A549 (cell line): ENCODE results near the gene MANSC4. TPM values are rescaled to one million over a fixed set of nuclear protein-coding genes. Genes with fewer than 3 reads are reported as not detected.
A peak's percentile ranks its signal among the peaks of the same experiment; 100 is the strongest.

Experiments used
- ATAC-seq, 2 experiments: fragments of 200-7000 bp in 1 of 2; fragments of >200 bp in 1 of 2; cut with Nextera tagmentation in 1 of 2; cut with Tn5 transposase in 1 of 2; 3 replicates each; pipeline versions ENCODE4 v1.8.0 to v1.9.1; 2018 to 2020; ENCODE audit warnings: mild to moderate bottlenecking in 1 of 2, moderate library complexity in 1 of 2
- CTCF ChIA-PET: fragments of 300-600 bp; sonication (Branson Sonifier 250); formaldehyde crosslinking; extraction: SDS; loops from one replicate; lab custom pipeline; 2021; ENCODE audit warnings: antibody characterized with exemption, inconsistent platforms; lab: Yijun Ruan, JAX
- POLR2A ChIA-PET: fragments of 350-600 bp; formaldehyde crosslinking; extraction: SDS; loops from one replicate; lab custom pipeline; 2021; ENCODE audit warnings: antibody characterized with exemption, inconsistent platforms; lab: Yijun Ruan, JAX
- DNase-seq, 2 experiments: peaks; one replicate each; pipeline versions ENCODE4 v3.0.0 to v3.0.0-alpha.2; 2011 to 2016; ENCODE audit warnings: low read depth in 1 of 2, low spot score in 1 of 2
- FAIRE-seq: peaks from 2 replicates; lab custom pipeline; 2011; peaks lifted over from hg19 to GRCh38; lab: Jason Lieb, UNC
- H3K27ac ChIP-seq, 2 experiments: fragments of >200 bp; sonication (Bioruptor Twin); formaldehyde crosslinking; 3 replicates each; pipeline ENCODE4 v1.5.1; 2016 to 2017
- H3K4me1 ChIP-seq: fragments of >200 bp; sonication (Bioruptor Twin); formaldehyde crosslinking; 3 replicates; pipeline ENCODE4 v1.6.1; 2016
- H3K4me2 ChIP-seq: fragments of >200 bp; sonication (Bioruptor Twin); formaldehyde crosslinking; 3 replicates; pipeline ENCODE4 v1.6.1; 2016
- H3K4me3 ChIP-seq: fragments of >200 bp; sonication (Bioruptor Twin); formaldehyde crosslinking; 3 replicates; pipeline ENCODE4 v1.5.1; 2016
- H3K9me3 ChIP-seq: fragments of >200 bp; sonication (Bioruptor Twin); formaldehyde crosslinking; 3 replicates; pipeline ENCODE4 v1.6.1; 2016
- ATOH8 ChIP-seq: fragments of 250-450 bp; sonication (Bioruptor Pico); IDR thresholded peaks from 2 replicates; pipeline ENCODE4 v1.5.0; 2020; ENCODE audit warnings: low read depth, mild to moderate bottlenecking, moderate library complexity
- CBX2 ChIP-seq: fragments of 200-600 bp; sonication (generic); IDR thresholded peaks from 2 replicates; pipeline ENCODE4 v1.6.1; 2016; ENCODE audit warnings: low read depth, mild to moderate bottlenecking, borderline replicate concordance
- E2F6 ChIP-seq: IDR thresholded peaks from 2 replicates; pipeline ENCODE4 v1.6.1; 2012; ENCODE audit warnings: low read depth, borderline replicate concordance
- EHF ChIP-seq: fragments of 250-450 bp; sonication (Bioruptor Pico); IDR thresholded peaks from 2 replicates; pipeline ENCODE4 v1.5.0; 2020; ENCODE audit warnings: mild to moderate bottlenecking
- ELK1 ChIP-seq: fragments of 150-350 bp; IDR thresholded peaks from 2 replicates; pipeline ENCODE4 v1.6.1; 2014; ENCODE audit warnings: low read depth, mild to moderate bottlenecking, low read length
- FOSB ChIP-seq: fragments of 250-450 bp; sonication (Bioruptor Pico); IDR thresholded peaks from 2 replicates; pipeline ENCODE4 v1.5.0; 2020; ENCODE audit warnings: mild to moderate bottlenecking, moderate library complexity
- FOSL2 ChIP-seq, 2 experiments: fragments of 450-650 bp in 1 of 2; fragments of >200 bp in 1 of 2; sonication (Bioruptor Twin) in 1 of 2; formaldehyde crosslinking; IDR thresholded peaks; 2 replicates each; pipeline versions ENCODE4 v1.5.0 to v1.6.1; 2016 to 2020; ENCODE audit warnings: mild to moderate bottlenecking in 1 of 2, moderate library complexity in 1 of 2
- HES2 ChIP-seq: fragments of >200 bp; sonication (Bioruptor Twin); formaldehyde crosslinking; IDR thresholded peaks from 2 replicates; pipeline ENCODE4 v1.6.1; 2016
- HMGXB4 ChIP-seq: fragments of 250-450 bp; sonication (Bioruptor Pico); IDR thresholded peaks from 2 replicates; pipeline ENCODE4 v1.5.0; 2021; ENCODE audit warnings: mild to moderate bottlenecking, moderate library complexity, borderline replicate concordance
- HOXA7 ChIP-seq: fragments of 250-450 bp; sonication (Bioruptor Pico); IDR thresholded peaks from 2 replicates; pipeline ENCODE4 v1.5.0; 2020; ENCODE audit warnings: mild to moderate bottlenecking, moderate library complexity
- HOXB13 ChIP-seq: fragments of 250-450 bp; sonication (Bioruptor Pico); IDR thresholded peaks from 2 replicates; pipeline ENCODE4 v1.5.0; 2020; ENCODE audit warnings: low read depth, mild to moderate bottlenecking, moderate library complexity
- JUNB ChIP-seq: fragments of >200 bp; sonication (Bioruptor Twin); formaldehyde crosslinking; IDR thresholded peaks from 2 replicates; pipeline ENCODE4 v1.6.1; 2016
- KDM5A ChIP-seq: fragments of 200-600 bp; sonication (generic); IDR thresholded peaks from 2 replicates; pipeline ENCODE4 v1.6.1; 2016; ENCODE audit warnings: antibody characterized with exemption, mild to moderate bottlenecking
- MAX ChIP-seq: IDR thresholded peaks from 2 replicates; pipeline ENCODE4 v1.6.1; 2012
- MAZ ChIP-seq: fragments of 150-350 bp; IDR thresholded peaks from 2 replicates; pipeline ENCODE4 v1.6.1; 2014; ENCODE audit warnings: antibody characterized with exemption, low read depth, low read length, borderline replicate concordance
- MYC ChIP-seq: IDR thresholded peaks from 2 replicates; pipeline ENCODE4 v1.6.1; 2012; ENCODE audit warnings: mild to moderate bottlenecking, inconsistent platforms, low read length, improper control_type of control experiment, borderline replicate concordance
- NR3C1 ChIP-seq: fragments of >200 bp; sonication (Bioruptor Twin); formaldehyde crosslinking; IDR thresholded peaks from 3 replicates; pipeline ENCODE4 v1.6.1; 2017
- PBX3 ChIP-seq: IDR thresholded peaks from 2 replicates; pipeline ENCODE4 v1.6.1; 2012
- PHF8 ChIP-seq: fragments of 200-600 bp; sonication (generic); IDR thresholded peaks from 2 replicates; pipeline ENCODE4 v1.6.1; 2016; ENCODE audit warnings: low read depth, mild to moderate bottlenecking, antibody characterized with exemption, moderate library complexity, borderline replicate concordance
- RARB ChIP-seq: fragments of 250-450 bp; sonication (Bioruptor Pico); IDR thresholded peaks from 2 replicates; pipeline ENCODE4 v1.8.0; 2021; ENCODE audit warnings: mild to moderate bottlenecking, moderate library complexity
- RCOR1 ChIP-seq: fragments of 150-350 bp; IDR thresholded peaks from 2 replicates; pipeline ENCODE4 v1.6.1; 2014; ENCODE audit warnings: antibody characterized with exemption, low read length, low read depth
- RFX5 ChIP-seq: fragments of 450-650 bp; IDR thresholded peaks from 2 replicates; pipeline ENCODE4 v1.7.1; 2014; ENCODE audit warnings: antibody characterized with exemption, mild to moderate bottlenecking, moderate library complexity
- SMC3 ChIP-seq: fragments of >200 bp; sonication (Bioruptor Twin); formaldehyde crosslinking; IDR thresholded peaks from 3 replicates; pipeline ENCODE4 v1.6.1; 2018; ENCODE audit warnings: inconsistent platforms
- TP53 ChIP-seq: fragments of 250-450 bp; sonication (Bioruptor Pico); IDR thresholded peaks from 2 replicates; pipeline ENCODE4 v1.5.0; 2021; ENCODE audit warnings: mild to moderate bottlenecking, moderate library complexity
- WGBS: methylation state at CpG from one replicate; pipeline ENCODE4 v1.1.6; 2017; ENCODE audit errors: missing lambda C conversion rate; 5-methylcytosine and 5-hydroxymethylcytosine counted together
- polyA plus RNA-seq, 4 experiments: library from polyadenylated mRNA; depleted of rRNA in 3 of 4; stranded (reverse); fragments of >200 nt; fragmentation: RNase III in 1 of 4; extraction: RNeasy Plus Mini Kit Qiagen cat#74134 plus additional on column Dnase treatment in 1 of 4; gene quantifications; 2 replicates in 3 of 4; 3 replicates in 1 of 4; pipeline ENCODE4 v1.2.3, GENCODE V29; 2011 to 2017

MANSC4 gene
- polyA plus RNA-seq, 2 of the 4 experiments (the other 2 are of a cell fraction), result 0.09 to 0.12 TPM

GRCh38 chr12:27780612-27781408 lies 774 bp upstream of the MANSC4 start:
- H3K4me1 ChIP-seq, result peaks cover 33% of the 10 kb centered on the region
- no peak for FAIRE-seq
- POLR2A ChIA-PET, result interaction anchor here (0.5 to 2.4 kb wide), 9 partner anchors 12 to 411 kb away, joined by 3 to 15 read pairs (median 6); partner anchors contain the start of gene CCDC91
- TF ChIP-seq MAX (peak; percentile 15; the same call in 1 of the 2 replicates), ATOH8 (CRISPR knock-in tag) (no peak)
- TF ChIP-seq, all 56 proteins: peak for 1
- ATAC-seq (peak; percentile 58 to 64), DNase-seq (peak; percentile 27 to 28)
- peak overlapping the region; percentile 66 for H3K4me3 ChIP-seq
- H3K4me2 ChIP-seq, result peak overlapping the region; percentile 97
- CTCF ChIA-PET, result interaction anchor here (0.6 to 3.0 kb wide), 9 partner anchors 8 to 160 kb away, joined by 3 to 9 read pairs (median 5); no protein-coding TSS in a partner anchor
- WGBS, result 12% methylated on average over 16 of the region's 27 CpGs
- no peaks in the 10 kb centered on the region for H3K9me3 ChIP-seq
- peak overlapping the region; percentile 92 to 97 for H3K27ac ChIP-seq

GRCh38 chr12:27779416-27779919 lies 568 bp downstream of the MANSC4 start:
- H3K4me2 ChIP-seq, result peak overlapping the region; percentile 97
- ATAC-seq (peak; percentile 14 to 35), FAIRE-seq (no peak), DNase-seq (peak; percentile 15 to 65)
- WGBS, result 3% methylated on average over 34 of the region's 36 CpGs
- ChIA-PET CTCF (interaction anchor here (1.1 to 3.0 kb wide), 8 partner anchors 8 to 161 kb away, joined by 3 to 9 read pairs (median 4); no protein-coding TSS in a partner anchor), POLR2A (interaction anchor here (1.0 to 2.4 kb wide), 11 partner anchors 9 to 412 kb away, joined by 3 to 15 read pairs (median 4); partner anchors contain the start of gene CCDC91)
- peak overlapping the region; percentile 66 for H3K4me3 ChIP-seq
- H3K27ac ChIP-seq, result peak overlapping the region; percentile 92 to 97
- no peaks in the 10 kb centered on the region for H3K9me3 ChIP-seq
- H3K4me1 ChIP-seq, result peaks cover 23% of the 10 kb centered on the region
- TF ChIP-seq HES2 (no peak), E2F6 (peak; percentile 54; the same call in 1 of the 2 replicates), MAX (peak; percentile 69)

GRCh38 chr12:27778206-27778605 lies 1.8 kb downstream of the MANSC4 start:
- H3K4me2 ChIP-seq, result no peak overlapping the region
- ChIA-PET POLR2A (interaction anchor here (0.7 kb wide), 1 partner anchor 90 kb away, joined by 3 read pairs; no protein-coding TSS in a partner anchor), CTCF (no interaction called here)
- no peak for FAIRE-seq
- no peak overlapping the region for H3K27ac ChIP-seq
- TF ChIP-seq PBX3 (no peak), MAZ (no peak), TP53 (CRISPR knock-in tag) (no peak), EHF (no peak), FOSL2 (IDR thresholded peaks at IDR 0.05) (no peak), FOSL2 (CRISPR knock-in tag; IDR thresholded peaks at IDR 0.05) (no peak), PHF8 (no peak), NR3C1 (no peak), HMGXB4 (no peak), HOXA7 (CRISPR knock-in tag) (no peak), JUNB (no peak), CBX2 (no peak), HOXB13 (CRISPR knock-in tag) (no peak), RFX5 (no peak), ELK1 (no peak), RARB (CRISPR knock-in tag) (no peak), FOSB (CRISPR knock-in tag) (no peak), MYC (no peak), KDM5A (no peak), RCOR1 (no peak), SMC3 (no peak)
- H3K4me3 ChIP-seq, result no peak overlapping the region
- H3K9me3 ChIP-seq, result no peaks in the 10 kb centered on the region
- peaks cover 29% of the 10 kb centered on the region for H3K4me1 ChIP-seq
- 60% methylated on average over 1 of the region's 1 CpG for WGBS
- no peak for ATAC-seq
- DNase-seq, result no peak
